Thyroid gland (tissue), 4 donors: ENCODE measurements around the gene PLCH1.

Source experiments
- POLR2A ChIP-seq, 2 donors: fragments of 450-650 bp; IDR thresholded peaks; one replicate each; pipeline ENCODE4 v1.6.1; 2017; ENCODE audit warnings: antibody characterized with exemption in 2 of 2, mild to moderate bottlenecking in 2 of 2, moderate library complexity in 1 of 2
- TF ChIP-seq, protein P1 (sequence below), 6 experiments: fragments of 200-600 bp in 3 of 6; fragments of 450-650 bp in 3 of 6; sonication (generic) in 3 of 6; IDR thresholded peaks; one replicate each; pipeline ENCODE4 v1.5.1; 2016 to 2019; ENCODE audit warnings: antibody characterized with exemption in 6 of 6, mild to moderate bottlenecking in 2 of 6, inconsistent platforms in 1 of 6, moderate library complexity in 1 of 6

DNA sequence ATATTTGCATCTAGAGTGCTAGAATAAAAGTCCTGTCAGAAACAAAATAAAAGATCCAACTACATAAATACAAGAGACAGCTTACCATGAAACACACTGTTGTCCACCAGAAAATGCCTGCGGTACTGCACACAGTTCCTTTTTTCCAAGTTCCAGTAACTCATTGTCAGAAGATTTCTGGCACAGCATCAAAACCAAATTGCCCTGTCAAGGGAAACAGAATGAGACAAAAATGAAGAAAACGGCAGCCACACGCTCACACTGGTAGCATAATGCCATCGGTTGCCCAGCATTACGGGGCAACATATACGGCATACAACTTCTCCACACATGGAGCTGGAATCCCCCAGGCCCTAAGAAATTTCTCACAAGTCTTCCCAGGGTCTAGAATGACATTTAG lies 40.8 kb downstream of the PLCH1 start:
- TF ChIP-seq, protein P1, sequence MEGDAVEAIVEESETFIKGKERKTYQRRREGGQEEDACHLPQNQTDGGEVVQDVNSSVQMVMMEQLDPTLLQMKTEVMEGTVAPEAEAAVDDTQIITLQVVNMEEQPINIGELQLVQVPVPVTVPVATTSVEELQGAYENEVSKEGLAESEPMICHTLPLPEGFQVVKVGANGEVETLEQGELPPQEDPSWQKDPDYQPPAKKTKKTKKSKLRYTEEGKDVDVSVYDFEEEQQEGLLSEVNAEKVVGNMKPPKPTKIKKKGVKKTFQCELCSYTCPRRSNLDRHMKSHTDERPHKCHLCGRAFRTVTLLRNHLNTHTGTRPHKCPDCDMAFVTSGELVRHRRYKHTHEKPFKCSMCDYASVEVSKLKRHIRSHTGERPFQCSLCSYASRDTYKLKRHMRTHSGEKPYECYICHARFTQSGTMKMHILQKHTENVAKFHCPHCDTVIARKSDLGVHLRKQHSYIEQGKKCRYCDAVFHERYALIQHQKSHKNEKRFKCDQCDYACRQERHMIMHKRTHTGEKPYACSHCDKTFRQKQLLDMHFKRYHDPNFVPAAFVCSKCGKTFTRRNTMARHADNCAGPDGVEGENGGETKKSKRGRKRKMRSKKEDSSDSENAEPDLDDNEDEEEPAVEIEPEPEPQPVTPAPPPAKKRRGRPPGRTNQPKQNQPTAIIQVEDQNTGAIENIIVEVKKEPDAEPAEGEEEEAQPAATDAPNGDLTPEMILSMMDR (IDR thresholded peaks at IDR 0.05) = no peak
- TF ChIP-seq POLR2A (IDR thresholded peaks at IDR 0.05) = no peak
